ENCODE measurements around the gene CREBL2. TPM values are rescaled to one million over a fixed set of nuclear protein-coding genes. Genes with fewer than 3 reads are reported as not detected.

Gene CREBL2
- total and polyA plus RNA-seq, 3 donors from 2014 or later, result 42.8 to 49.6 (median 43.6) TPM

DNA sequence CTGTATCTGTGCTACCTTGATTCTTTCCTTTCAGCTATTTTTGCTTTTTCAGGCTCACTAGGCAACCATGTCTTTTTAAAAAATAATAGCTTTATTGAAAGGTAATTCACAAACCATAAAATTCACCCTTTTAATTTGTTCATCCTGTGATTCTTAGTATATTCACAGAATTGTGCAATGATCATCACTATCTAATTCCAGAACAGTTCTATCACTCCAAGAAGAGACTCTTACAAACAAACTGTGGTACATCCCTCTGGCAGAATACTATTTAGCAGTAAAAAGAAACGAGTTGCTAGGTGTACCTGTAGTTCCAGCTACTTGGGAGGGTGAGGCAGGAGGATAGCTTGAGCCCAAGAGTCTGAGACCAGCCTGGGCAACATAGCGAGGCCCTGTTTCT is 14.8 kb downstream of the CREBL2 start:
- Histone ChIP-seq H3K36me3 (ENCODE audit: low read depth, missing control alignments) (no peaks in the 10 kb centered on the region), H3K27ac (no peak overlapping the region), H3K27me3 (no peaks in the 10 kb centered on the region), H3K4me3 (no peak overlapping the region), H3K9me3 (no peaks in the 10 kb centered on the region), H3K4me1 (peaks cover 5% of the 10 kb centered on the region)
- no peak for DNase-seq
- 90 to 95% methylated on average over 2 of the region's 2 CpGs for WGBS, 2 donors
- no peak for TF ChIP-seq POLR2A (IDR thresholded peaks at IDR 0.05)
- TF ChIP-seq, protein P1, sequence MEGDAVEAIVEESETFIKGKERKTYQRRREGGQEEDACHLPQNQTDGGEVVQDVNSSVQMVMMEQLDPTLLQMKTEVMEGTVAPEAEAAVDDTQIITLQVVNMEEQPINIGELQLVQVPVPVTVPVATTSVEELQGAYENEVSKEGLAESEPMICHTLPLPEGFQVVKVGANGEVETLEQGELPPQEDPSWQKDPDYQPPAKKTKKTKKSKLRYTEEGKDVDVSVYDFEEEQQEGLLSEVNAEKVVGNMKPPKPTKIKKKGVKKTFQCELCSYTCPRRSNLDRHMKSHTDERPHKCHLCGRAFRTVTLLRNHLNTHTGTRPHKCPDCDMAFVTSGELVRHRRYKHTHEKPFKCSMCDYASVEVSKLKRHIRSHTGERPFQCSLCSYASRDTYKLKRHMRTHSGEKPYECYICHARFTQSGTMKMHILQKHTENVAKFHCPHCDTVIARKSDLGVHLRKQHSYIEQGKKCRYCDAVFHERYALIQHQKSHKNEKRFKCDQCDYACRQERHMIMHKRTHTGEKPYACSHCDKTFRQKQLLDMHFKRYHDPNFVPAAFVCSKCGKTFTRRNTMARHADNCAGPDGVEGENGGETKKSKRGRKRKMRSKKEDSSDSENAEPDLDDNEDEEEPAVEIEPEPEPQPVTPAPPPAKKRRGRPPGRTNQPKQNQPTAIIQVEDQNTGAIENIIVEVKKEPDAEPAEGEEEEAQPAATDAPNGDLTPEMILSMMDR (IDR thresholded peaks at IDR 0.05), result no peak
- intact Hi-C loops (cut with DNase I; ENCODE audit: low total_unique reads), result no loop called here

DNA sequence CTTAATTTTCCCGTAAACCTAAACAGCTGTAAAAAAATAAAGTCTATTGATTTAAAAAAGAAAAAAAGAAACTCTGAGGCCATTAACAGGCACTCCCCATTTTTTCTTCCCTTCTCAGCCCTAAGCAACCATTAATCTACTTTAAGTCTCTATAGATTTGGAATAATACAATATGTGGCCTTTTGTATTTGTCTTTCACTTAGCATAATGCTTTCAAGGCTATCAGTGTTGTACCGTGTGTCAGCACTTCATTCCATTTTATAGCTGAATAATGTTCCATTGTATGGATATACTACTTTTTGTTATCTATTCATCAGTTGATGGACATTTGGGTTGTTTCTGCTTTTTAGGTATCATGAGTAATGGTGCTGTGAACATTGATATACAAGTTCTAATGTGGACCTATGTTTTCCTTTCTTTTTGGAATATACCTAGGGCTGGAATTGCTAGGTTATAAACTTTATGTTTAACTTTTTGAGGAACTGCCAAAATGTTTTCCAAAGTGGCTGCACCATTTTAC is 15.7 kb downstream of the CREBL2 start:
- Histone ChIP-seq H3K27me3 (no peaks in the 10 kb centered on the region), H3K9me3 (no peaks in the 10 kb centered on the region), H3K4me3 (no peak overlapping the region), H3K4me1 (peaks cover 5% of the 10 kb centered on the region), H3K36me3 (ENCODE audit: low read depth, missing control alignments) (no peaks in the 10 kb centered on the region), H3K27ac (no peak overlapping the region)
- WGBS, 2 donors, result 79 to 85% methylated on average over 2 of the region's 2 CpGs
- TF ChIP-seq, protein P1 (IDR thresholded peaks at IDR 0.05), result no peak
- no peak for TF ChIP-seq POLR2A (IDR thresholded peaks at IDR 0.05)
- intact Hi-C loops (cut with DNase I; ENCODE audit: low total_unique reads), result no loop called here
- no peak for DNase-seq

DNA sequence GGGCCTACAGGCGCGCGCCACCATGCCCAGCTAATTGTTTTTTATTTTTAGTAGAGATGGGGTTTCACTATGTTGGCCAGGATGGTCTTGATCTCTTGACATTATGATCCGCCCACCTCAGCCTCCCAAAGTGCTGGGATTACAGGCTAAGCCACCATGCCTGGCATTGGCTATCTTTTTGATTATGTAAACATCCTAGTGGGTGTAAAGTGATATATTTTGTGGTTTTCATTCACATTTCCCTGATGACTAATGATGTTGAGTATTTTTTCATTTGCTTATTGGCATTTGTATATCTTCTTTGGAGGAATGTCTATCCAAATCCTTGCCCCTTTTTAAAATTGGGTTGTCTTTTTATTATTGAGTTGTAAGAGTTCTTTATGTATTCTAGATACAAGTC is 16.3 kb downstream of the CREBL2 start:
- no peak for DNase-seq
- TF ChIP-seq POLR2A (IDR thresholded peaks at IDR 0.05), result no peak
- TF ChIP-seq, protein P1 (IDR thresholded peaks at IDR 0.05), result no peak
- Histone ChIP-seq H3K36me3 (ENCODE audit: low read depth, missing control alignments) (no peaks in the 10 kb centered on the region), H3K4me3 (no peak overlapping the region), H3K9me3 (no peaks in the 10 kb centered on the region), H3K27ac (no peak overlapping the region), H3K4me1 (peaks cover 5% of the 10 kb centered on the region), H3K27me3 (no peaks in the 10 kb centered on the region)
- WGBS, 2 donors, result 98 to 100% methylated on average over 1 to 4 of the region's 4 CpGs
- intact Hi-C loops (cut with DNase I; ENCODE audit: low total_unique reads), result no loop called here

DNA sequence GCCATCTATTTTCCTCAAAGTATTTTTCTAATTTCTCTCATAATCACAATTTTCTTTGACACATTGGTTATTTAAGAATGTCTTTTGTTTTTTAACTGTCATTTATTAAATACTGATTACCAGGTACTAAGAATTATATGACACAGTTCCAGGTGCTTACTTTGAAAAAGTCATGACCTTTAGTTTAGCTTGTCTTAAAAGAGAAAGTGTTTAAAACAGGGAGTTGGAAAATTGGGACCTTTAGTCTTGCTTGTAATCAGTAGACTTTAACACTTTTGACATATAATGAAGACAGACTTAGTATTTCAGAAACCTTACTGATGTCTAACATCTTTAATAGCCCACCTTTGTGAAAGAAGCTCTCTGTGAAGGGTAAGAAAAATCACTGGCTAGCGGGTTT is 19.2 kb downstream of the CREBL2 start:
- WGBS, 2 donors, result 82 to 86% methylated on average over 1 of the region's 1 CpG
- Histone ChIP-seq H3K9me3 (no peaks in the 10 kb centered on the region), H3K4me3 (no peak overlapping the region), H3K4me1 (peaks cover 5% of the 10 kb centered on the region), H3K27ac (no peak overlapping the region), H3K36me3 (ENCODE audit: low read depth, missing control alignments) (no peaks in the 10 kb centered on the region), H3K27me3 (no peaks in the 10 kb centered on the region)
- intact Hi-C loops (cut with DNase I; ENCODE audit: low total_unique reads), result no loop called here
- TF ChIP-seq, protein P1 (IDR thresholded peaks at IDR 0.05), result no peak
- no peak for TF ChIP-seq POLR2A (IDR thresholded peaks at IDR 0.05)
- no peak for DNase-seq

DNA sequence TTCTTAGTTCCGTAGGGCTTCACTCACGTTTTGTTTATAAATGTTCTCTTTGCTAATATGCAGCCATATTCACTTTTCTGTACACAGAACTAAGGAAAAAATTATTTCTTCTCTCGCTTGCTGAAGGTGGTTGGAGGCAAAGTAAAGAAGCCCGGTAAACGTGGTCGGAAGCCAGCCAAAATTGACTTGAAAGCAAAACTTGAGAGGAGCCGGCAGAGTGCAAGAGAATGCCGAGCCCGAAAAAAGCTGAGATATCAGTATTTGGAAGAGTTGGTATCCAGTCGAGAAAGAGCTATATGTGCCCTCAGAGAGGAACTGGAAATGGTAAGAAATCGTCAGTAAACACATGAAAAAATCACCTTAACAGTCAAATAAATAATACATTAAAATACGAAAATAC is 24.0 kb downstream of the CREBL2 start:
- intact Hi-C loops (cut with DNase I; ENCODE audit: low total_unique reads), result no loop called here
- no peak overlapping the region for H3K27ac ChIP-seq
- no peaks in the 10 kb centered on the region for H3K4me1 ChIP-seq
- no peaks in the 10 kb centered on the region for H3K27me3 ChIP-seq
- TF ChIP-seq, protein P1 (IDR thresholded peaks at IDR 0.05), result no peak
- H3K36me3 ChIP-seq (ENCODE audit: low read depth, missing control alignments), result no peaks in the 10 kb centered on the region
- no peaks in the 10 kb centered on the region for H3K9me3 ChIP-seq
- no peak overlapping the region for H3K4me3 ChIP-seq
- no peak for DNase-seq
- 91 to 94% methylated on average over 12 of the region's 12 CpGs for WGBS, 2 donors

Measured in testis (tissue), 3 donors.